SKM-1 treated with dmso at 0.1 percent for 144 hours (cell line): ENCODE results near the gene SYCN.

ENCODE experiments used
- DNase-seq: peaks from one replicate; lab custom pipeline; 2025; ENCODE audit not compliant: unreplicated experiment; lab: John Stamatoyannopoulos, UW

Gene SYCN

GRCh38 chr19:39196320-39196719 lies 7.7 kb downstream of the SYCN start:
- no peak for DNase-seq

- no peak for DNase-seq
These were observed 8.3 kb downstream of the SYCN start for GRCh38 chr19:39195755-39196154.

- DNase-seq, result no peak
These were observed 9.1 kb downstream of the SYCN start for GRCh38 chr19:39194832-39195542.

GRCh38 chr19:39193803-39194202 lies 10.3 kb downstream of the SYCN start:
- no peak for DNase-seq

GRCh38 chr19:39192846-39193245 lies 11.2 kb downstream of the SYCN start:
- DNase-seq, result no peak

- no peak for DNase-seq
These were observed 13.3 kb downstream of the SYCN start for GRCh38 chr19:39190768-39191167.

GRCh38 chr19:39188960-39189359 lies 15.1 kb downstream of the SYCN start:
- DNase-seq, result no peak

- DNase-seq, result no peak
These were observed 16.5 kb downstream of the SYCN start for GRCh38 chr19:39187552-39187943.

GRCh38 chr19:39186391-39186790 lies 17.7 kb downstream of the SYCN start:
- no peak for DNase-seq

- no peak for DNase-seq
These were observed 21.0 kb downstream of the SYCN start for GRCh38 chr19:39183104-39183503.

- DNase-seq, result no peak
These were observed 21.9 kb downstream of the SYCN start for GRCh38 chr19:39182174-39182505.

GRCh38 chr19:39181500-39182173 lies 22.4 kb downstream of the SYCN start:
- no peak for DNase-seq

- no peak for DNase-seq
These were observed 23.3 kb downstream of the SYCN start for GRCh38 chr19:39180749-39181148.

- DNase-seq, result no peak
These were observed 24.3 kb downstream of the SYCN start for GRCh38 chr19:39179754-39180153.

- no peak for DNase-seq
These were observed 25.6 kb downstream of the SYCN start for GRCh38 chr19:39178296-39179006.

GRCh38 chr19:39177736-39178135 lies 26.3 kb downstream of the SYCN start:
- no peak for DNase-seq

- DNase-seq, result no peak
These were observed 26.9 kb downstream of the SYCN start for GRCh38 chr19:39177110-39177699.

GRCh38 chr19:39175564-39175963 lies 28.5 kb downstream of the SYCN start:
- no peak for DNase-seq

GRCh38 chr19:39174558-39175544 lies 29.2 kb downstream of the SYCN start:
- DNase-seq, result no peak

GRCh38 chr19:39174142-39174541 lies 29.9 kb downstream of the SYCN start:
- DNase-seq, result no peak

GRCh38 chr19:39173502-39173991 lies 30.5 kb downstream of the SYCN start:
- DNase-seq, result no peak
